ENCODE results near the gene FNDC3B.

FNDC3B gene

DNA sequence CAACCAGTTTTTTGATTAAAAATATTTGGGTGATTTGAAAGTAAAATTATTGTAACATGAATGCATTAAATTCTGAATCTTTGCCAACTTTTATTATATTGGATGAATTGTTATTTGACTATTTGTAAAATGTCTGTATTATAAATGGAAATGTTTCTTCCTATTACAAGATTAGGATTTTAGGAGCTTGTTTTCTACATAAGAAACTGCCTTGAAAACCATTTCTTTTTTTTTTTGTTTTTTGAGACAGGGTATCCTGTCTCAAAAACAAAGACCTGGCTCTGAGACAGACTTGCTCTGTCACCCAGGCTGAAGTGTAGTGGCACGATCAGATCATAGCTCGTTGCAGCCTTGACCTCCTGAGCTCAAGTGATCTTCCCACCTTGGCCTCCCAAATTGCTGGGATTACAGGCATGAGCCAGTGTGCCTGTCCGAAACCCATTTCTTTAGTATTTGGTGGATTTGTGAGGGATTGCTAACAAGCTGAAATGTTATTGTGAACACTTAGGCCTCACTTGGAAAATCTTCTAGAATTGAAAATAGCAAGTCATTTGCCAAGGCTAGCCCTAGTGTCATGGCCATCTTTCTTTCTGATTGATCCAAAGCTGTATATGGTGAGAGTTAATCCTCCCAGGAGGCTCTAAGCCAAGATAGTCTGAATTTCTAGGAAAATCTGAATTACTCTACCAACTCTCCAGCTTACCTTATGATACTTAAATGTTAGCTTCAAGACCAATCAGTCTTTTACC is 100.3 kb downstream of the FNDC3B start:
- no peak for DNase-seq

DNA sequence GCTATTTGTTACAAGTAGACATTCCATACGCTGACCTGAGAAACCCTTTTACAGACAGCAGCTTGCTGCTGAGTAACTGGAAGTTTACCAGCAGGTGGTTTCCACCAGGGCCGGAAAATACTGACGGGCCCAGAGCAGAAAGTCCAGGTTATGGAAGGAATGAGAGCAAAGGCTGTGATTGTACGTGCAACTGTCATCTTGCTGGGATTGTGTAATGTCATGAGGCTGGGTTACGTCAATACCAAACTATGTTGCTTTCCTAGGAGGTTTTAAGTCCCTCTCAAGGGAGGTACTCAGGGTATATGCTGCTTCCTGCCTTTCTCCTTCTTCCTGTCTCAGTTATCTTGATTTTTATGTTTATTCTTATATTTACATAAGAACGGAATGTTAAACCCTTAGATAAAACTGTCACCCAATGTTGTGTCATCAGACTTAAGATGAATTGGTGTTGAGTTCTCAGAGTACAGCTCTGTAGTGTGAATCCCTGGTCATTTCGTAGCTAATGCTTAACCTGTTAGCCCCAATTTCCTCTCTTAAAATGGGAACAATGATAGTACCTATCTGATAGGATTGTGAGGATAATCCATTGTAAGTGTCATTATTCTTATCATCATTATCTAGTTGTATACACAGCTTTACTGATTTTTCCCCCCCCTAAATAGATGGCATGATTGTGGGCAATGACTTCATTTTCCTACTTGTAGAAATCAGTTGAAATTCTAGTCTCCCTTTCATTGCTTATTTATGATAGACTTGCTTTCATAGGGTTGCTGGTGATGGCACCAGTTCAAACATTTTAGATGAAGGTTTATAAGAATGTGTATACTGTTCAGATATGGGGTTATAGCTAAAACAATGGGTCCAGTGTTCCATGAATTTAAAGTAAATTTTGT is 101.4 kb downstream of the FNDC3B start:
- DNase-seq = no peak

DNA sequence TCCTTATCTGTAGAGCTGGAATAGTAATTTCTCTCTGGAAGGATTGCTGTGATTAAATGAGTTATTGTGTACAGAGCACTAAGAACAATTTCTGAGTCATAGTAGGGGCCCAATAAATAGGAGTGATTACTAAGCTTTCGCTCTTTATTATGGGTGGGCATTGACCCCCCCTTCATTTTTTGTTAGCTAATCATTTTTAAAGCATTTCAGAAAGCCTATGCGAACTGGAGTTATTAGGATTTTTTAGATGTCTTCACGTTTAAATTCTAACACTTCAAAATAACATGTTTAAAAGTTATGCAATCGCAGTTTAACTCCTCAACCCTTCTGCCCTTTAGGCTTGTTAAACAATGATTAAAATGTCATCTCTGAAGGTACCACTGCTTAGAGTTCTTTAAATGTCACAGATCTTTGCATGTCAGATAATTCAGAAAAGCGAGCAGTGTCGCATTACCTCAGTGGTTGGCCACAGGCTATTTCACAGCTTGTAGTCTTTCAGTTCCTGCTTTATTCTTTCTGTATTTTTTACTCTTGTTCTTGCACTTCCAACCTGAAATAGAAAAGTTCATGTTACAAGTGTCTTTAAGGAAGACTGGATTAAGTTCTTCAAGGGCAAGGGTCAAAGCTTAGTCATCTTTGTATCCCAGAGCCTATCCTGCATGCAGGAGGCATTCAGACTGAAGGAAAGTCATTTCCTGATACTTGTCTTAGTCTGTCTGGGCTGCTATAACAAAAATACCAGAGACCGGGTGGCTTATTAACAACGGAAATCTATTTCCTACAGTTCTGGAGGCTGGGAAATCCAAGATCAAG is 102.9 kb downstream of the FNDC3B start:
- no peak for DNase-seq

DNA sequence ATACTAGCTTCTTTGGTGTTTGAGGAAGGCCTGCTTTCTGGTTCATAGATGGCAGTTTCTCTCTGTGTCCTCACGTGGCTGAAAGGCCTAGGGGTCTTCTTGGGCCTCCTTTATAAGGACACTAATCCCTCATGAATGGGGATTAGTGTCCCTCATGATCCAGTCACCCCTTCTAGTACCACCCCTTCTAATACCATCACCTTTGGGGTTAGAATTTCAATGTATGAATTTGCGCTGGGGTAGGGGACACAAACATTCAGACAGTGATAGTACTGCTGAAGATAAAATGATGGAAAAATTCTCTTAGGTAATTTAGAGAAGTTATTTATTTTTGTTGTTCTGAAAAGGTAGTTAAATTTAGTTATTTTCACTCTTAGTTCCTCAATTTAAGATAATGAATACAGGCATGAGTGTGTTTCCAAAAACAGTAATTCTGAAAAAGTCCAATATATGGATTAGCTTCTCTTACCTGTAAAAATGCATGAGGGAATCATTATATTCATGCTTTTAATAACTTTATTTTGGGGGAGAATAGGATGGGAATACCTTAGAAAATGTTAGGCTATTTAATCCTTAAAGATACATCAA is 103.6 kb downstream of the FNDC3B start:
- no peak for DNase-seq

DNA sequence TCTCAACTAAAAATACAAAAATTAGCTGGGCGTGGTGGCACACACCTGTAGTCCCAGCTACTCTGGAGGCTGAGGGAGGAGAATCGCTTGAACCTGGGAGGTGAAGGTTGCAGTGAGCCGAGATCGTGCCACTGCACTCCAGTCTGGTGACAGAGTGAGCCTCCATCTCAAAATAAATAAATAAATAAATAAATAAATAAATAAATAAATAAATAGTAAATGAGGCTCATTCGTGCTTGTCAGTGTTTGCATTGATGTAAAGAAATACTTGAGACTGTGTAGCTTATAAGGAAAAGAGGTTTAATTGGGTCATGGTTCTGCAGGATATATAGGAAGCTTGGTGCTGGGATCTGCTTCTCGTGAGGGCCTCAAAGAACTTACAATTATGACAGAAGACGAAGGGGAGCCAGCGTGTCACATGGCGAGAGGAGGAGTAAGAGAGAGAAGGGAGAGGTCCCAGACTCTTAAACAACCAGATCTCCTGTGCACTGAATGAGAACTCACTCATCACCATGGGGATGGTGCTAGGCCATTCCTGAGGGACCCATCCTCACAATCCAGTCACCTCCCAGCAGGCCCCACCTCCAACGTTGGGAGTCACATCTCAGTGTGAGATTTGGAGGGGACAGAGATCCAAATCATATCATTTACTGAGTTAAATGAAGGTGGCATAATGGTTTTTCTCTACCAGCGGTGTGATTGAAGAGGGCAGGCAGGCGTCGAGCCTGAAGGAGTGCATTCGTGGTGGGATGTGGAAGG is 104.5 kb downstream of the FNDC3B start:
- no peak for DNase-seq

DNA sequence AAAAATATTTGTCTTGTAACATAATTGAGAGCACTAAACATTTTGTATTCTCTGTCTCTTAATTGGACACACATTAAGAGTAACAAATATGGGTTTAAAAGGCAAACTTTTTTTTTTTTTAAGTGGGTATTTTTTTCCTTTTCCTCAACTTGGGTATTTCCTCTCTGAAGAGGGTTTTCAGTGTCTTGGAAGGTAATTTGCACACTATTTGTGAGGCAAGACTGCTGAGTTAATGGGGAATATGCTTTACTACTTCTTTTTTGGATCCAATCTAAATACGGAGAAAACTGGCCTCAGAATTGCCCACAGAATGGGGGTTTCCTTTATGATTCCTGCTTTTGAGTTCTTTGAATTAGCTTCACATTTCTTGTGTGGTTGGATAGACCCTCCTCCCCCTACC is 105.2 kb downstream of the FNDC3B start:
- no peak for DNase-seq

DNA sequence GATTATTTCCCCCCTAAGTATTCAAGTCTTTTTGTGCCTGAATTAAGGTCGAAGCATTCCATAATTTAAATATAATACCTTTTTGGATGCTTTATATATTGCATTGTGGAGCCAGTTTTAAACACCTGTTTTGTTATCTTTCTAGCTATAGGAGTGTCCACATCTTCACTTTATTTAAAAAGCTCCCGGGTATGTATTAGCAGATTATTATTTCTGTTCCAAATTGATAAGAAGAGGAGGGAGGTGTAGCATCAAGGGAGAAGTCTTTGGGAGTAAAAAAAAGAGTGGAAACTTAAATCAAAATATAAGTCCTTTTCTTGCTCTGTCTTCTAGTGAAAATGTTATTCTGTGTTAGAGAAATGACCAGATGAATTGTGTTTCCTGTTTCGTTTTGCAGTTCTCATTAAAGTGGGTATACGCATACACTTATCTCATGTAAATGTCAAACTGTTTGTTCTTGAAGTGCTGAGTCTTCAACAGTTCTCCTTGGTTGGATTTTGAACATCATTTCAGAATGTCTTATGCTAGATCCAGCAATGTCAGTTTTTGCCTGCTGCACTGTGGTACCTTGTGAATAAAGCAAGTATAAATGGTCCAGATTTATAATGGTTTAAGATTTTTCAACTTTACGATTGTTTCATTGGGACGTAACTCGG is 105.8 kb downstream of the FNDC3B start:
- DNase-seq = no peak

DNA sequence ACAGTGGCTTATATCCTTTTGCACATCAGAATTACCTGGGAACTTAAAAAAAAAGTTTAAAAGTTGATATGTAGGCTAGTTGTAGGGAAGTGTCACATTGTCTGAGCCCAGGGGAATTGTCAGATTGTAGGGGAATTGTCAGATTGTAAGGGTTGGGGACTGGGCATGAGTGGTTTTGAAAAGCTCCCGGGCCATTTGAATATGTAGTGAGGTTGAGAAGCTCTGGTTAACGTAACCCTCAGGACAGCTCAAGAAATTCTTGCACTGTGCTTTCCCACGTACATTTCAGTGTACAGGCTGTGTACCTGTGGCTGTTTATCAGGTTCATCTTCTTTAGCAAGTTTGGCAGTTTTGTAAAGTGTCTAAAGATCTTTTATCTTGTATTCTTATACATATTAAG is 107.0 kb downstream of the FNDC3B start:
- no peak for DNase-seq

DNA sequence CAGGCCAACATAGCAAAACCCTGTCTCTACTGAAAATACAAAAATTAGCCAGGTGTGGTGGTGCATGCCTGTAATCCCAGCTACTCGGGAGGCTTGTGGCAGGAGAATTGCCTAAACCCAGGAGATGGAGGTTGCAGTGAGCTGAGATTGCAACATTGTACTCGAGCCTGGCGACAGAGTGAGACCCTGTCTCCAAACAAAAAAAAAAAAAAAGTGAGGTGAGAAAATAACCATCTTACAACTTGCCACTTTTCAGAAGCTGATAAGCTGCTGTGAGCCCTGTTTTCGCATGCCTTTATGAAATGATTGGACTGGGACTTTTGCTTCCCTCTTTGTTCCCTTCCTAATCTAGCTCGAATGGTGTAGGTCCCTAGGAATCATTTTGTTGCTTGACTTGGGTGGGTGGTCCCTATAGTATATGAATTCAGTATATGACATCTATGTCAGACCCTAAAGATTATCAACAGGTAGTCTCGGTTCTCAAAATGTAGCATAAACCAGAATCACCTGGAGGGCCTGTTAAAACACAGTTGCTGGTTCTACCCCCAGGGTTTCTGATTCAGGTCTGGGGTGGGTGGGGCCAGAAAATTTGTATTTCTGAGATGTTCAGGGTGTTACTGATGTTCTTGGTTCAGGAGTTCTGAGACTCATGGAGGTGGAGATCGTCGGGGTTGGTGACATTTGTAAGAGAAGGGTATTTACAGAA is 107.9 kb downstream of the FNDC3B start:
- DNase-seq = no peak

DNA sequence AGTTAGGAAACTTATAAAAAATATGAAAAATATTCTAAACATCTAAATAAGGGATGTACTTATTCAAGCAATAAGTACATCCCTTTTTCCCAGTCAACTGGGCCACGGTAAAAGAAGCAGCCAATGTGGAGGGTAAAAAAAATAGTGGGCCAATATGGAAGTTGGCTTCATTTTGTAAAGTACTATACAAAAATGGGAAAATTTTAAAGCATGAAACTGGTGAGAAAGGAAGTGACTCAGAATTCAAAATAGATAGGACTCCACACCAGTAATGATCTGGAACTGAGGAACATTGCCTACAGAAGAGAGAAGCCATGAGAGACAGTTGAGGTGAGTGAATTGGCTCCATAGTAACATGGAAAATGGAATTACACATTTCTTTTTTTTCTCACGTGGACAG is 108.9 kb downstream of the FNDC3B start:
- DNase-seq = no peak

DNA sequence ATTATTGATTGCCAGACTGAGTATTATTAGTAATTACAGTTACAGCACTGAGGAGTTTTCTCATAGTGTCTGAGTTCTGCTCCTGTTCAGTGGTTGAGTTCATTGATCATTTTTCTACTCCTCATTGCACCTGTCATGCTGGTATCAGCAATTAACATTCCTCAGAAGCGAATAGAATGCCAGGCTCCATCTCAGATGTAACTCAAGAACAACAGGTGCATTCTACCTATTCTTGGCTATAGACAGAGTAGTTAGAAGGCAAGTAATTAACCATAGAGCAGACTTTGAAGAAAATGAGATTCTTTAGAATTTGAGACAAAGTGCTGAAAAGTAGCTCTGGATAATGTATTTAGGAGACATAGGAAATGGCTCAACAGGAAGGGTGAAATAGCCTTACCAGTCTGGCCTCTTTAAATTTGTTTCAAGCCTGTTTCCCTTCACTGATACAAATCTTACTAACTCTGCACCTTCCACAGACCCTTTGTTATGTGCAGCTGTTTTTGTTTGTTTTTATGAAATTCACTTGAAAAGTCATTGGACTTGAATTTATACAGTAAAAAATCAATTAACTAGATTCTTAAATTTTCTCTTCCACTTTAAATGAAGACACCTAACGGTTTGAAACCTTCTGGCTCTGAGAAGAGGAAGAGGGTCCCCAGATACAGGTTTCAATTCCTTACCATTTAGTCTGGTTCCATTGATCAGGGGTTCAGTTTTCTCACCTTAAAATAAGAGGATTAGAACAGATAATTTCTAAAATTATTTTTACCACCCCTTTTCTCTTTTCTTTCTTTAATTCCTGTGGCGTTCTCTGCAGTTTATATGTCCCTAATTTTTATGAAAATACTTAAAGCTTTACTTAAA is 109.6 kb downstream of the FNDC3B start:
- no peak for DNase-seq

DNA sequence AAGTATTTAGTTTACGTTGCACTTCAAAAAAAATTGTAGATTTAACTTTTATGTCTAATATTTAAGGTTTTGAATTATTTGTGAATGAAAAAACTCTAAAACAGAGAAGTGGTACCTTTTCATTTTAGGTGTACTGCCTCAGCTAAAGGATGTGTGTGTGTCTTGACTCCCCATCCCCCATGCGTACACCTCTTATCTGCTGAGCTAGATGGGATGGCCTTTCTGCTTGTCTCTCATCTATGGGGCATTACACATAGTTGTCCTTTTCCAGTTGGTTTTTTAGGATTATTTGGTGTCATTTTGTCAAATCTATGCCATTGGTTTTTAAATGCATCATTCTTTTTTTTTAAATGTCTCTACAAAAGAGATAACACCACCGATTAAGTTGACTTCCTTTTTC is 110.9 kb downstream of the FNDC3B start:
- no peak for DNase-seq

DNA sequence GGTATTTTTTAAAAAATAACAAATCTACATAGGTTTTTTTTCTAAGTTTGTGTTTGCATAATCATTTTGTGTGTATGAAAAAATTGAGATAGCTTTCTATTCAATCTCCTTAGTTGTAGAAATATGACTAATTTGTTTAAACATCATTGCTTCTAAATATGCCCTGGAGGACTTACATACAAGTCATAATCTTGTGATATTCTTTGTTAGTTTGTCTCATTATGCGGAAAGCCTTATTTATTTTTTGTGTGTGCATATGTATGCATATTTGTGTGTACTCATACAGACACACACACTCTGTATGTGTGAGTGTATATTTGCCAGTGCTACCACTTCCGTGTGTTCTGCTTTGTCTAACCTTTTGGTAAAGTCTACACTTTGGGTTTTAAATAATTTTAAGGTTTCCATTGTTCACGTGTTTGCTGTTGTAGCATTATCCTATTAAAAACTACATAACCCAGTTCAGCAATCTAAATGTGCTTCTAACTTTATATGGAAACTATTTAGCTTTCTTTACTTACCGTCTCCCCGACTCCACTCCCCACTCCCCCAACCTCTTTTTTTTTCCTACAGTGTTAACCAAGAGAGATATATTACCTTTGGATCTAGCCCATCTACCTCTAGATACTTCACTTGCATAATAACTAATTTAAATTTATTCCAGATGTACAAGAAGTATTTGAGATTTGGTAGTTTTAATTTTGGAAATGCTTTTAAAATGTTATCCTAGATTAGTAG is 111.7 kb downstream of the FNDC3B start:
- DNase-seq = no peak

DNA sequence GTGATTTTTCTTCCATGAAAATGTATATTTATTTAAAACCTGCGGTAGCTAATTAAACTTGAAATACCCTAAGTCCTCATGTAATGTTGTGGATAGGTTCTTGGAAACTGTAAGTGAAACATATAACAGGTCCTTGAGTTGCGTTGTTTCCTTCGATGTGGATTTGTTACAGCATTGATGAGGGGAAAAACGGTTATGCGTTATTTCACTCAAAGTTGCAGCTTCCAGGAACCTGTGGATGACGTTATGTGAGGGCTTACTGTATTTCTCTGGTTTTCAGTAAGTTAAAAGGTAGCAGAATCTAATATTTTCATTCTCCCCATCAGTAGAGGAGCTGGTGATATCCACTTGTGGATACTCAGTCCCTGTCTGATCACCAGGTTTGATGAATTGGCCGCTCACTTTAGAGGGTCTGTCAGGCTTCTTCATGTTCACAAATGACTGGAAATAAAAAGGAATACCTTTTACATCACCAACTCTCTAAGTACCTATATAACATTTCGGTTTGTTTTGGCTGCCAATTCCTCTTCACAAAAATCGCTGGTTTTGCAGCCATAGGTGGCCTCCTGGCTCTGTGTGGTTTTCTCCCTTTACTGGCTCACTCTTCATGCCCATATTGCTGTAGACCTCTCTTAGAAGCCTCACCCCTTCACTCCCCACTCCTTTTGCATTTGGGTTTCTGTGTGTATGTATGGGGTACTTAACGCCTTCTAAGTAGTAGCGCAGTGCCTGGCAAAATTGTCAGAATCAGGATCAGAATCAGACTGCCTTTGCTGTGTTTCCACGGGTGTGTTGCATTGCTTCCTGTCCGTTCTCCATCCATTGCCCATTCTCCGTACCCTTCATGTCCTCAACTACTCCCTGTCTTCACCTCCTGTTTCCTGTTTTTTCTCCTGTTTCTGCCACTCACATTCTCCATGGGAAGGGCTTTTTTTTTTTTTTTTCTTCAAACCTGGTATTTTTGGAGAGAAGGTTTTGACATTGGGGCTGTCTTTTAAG is 112.6 kb downstream of the FNDC3B start:
- DNase-seq = no peak

DNA sequence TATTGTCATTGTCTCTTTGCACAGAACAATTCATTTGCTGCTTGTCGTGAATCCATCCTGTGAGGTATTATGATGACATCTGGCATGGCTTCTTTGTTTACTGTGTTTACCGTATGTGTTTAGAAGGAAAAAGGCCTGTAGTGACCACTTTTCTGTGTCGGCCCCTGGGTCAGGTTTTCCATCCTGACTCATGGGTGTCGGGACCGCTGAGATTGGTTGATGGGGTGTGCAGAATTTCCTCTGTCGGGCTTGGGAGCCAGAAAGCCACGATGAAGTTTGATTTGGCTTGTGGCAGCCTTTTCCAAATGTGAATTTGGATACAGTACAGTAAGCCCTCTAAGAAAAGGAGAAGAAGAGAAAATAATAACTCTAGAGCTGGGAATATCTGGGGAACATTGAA is 113.5 kb downstream of the FNDC3B start:
- no peak for DNase-seq

DNA sequence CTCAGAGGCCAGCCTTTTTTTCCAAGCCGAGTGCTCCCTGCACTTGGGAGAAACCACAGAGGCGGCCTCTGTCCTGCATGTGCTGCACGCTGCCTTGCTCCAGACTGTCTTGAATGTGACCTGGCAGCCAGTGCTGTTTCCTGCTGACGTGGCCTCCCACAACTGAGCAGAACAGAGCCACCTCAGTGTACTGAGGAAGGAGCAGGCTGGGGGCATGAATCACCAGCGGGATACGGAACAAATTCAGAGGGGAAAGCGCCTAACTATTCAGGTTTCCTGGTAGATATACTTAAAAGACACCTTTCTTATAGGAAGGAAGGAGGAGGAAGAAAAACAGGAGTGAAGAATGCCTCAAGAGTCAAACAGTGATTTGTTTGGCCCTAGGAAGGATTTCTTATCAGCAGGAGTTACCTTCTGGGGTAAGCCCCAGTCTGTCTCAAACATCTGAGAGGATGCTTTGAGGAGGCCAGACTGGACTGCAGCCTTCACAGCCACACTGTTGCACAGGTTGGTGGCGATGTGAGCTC is 114.0 kb downstream of the FNDC3B start:
- peak; percentile 32 for DNase-seq

DNA sequence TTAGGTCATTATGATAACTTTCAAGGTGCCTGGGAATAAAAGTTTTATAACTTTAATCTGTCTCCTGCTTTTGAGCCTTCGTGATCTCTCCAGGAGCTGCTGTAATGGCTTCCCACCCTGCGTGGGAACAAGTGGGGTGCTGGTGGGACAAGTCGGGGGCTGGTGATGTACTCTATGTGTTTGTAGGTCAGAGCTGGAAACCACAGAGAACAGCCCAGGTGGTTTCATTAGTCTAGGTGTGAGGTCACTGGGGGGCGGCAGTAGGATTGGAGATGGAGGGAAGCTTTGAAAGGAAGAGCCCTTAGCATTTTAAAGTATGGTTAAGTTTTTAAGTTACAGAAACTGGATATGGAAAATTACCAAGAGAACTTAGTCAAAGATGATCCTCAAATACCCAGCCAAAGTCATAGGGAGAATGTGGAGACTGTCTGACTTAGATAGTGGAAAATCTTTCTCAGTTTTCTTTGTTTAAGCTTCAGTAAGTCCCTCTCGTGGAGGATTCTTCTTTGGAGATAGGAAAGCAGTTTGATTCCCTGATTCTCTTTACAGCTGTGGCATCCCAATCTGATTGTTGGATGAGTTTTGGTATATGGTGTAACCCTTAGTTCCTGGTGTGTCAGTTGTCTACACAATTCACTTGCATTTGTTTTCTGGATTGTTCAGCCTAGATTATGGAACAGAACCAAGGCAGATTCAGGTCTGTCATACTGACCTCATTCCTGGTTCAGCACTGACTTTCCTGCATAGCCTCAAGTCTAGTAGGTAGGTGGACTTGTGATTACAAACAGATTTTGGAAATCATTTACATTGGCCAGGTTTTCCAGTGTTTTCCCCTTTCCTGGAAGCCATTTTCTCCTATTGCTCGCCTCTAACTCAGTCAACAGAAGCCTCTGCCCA is 115.6 kb downstream of the FNDC3B start:
- no peak for DNase-seq
